Measurements from ENCODE around the gene DNASE1L3. TPM values are rescaled to one million over a fixed set of nuclear protein-coding genes. Genes with fewer than 3 reads are reported as not detected.

The DNASE1L3 gene
- total and polyA plus RNA-seq, 4 donors = 76.1 to 201 (median 128) TPM

DNA sequence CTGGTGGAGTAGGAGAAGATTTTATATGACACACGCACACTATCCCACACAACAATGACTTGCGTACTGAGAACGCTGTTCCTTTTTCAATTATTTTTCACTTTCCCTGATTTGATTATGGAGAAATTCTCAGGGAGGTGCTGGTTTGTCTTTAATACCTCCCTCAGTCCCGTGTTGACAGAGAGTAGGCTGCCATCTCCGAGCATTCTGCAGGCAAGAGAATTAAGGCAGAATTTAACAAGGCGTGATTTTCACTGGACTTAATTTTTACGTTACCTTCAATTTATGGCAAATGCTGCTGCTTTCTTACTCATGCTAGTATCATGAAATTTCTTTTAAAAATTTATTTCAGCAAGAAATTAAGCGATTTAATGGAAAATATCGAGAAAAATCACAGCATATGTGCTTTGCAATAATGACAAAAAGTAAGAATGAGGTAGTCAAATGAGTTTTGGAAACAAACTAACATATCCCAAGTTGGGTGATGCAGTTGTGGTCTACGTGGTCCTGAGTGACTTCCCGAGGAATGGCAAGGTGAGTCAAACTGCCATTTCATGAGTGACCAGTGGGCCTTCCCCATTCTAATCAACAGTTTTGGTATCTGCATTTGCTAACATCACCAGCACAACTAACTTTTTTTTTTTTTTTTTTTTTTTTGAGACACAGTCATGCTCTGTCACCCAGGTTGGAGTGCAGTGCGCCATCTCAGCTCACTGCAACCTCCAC lies 16.9 kb downstream of the DNASE1L3 start:
- TF ChIP-seq ZBTB33 (IDR thresholded peaks at IDR 0.05) = no peak
- TF ChIP-seq HNF4A (conservative IDR thresholded peaks at IDR 0.05) = peak in 1 of 2 donors; percentile 20
- TF ChIP-seq, protein P1, sequence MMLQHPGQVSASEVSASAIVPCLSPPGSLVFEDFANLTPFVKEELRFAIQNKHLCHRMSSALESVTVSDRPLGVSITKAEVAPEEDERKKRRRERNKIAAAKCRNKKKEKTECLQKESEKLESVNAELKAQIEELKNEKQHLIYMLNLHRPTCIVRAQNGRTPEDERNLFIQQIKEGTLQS (IDR thresholded peaks at IDR 0.05) = peak; percentile 17
- peak; percentile 54 for TF ChIP-seq SP1 (IDR thresholded peaks at IDR 0.05)
- TF ChIP-seq FOXA1 (IDR thresholded peaks at IDR 0.05) = peak; percentile 0
- Histone ChIP-seq H3K9ac (ENCODE audit: low read depth in 1 of 2, low read length in 2 of 2) (no peak overlapping the region), H3K4me1 (ENCODE audit: control insufficient read depth in 4 of 4, insufficient read depth in 4 of 4, low read length in 3 of 4) (peaks cover 22 to 56% (median 49%) of the 10 kb centered on the region in 4 donors)

GRCh38 chr3:58192069-58192468 lies 18.7 kb downstream of the DNASE1L3 start:
- 91% methylated on average over 5 of the region's 5 CpGs for WGBS
- no peaks in the 10 kb centered on the region for H3K36me3 ChIP-seq (ENCODE audit: control insufficient read depth in 4 of 4, insufficient read depth in 3 of 4, low read depth in 1 of 4, low read length in 3 of 4)
- H3K4me3 ChIP-seq (ENCODE audit: low read depth in 1 of 3, low read length in 3 of 3) = no peak overlapping the region
- H3K9ac ChIP-seq (ENCODE audit: low read depth in 1 of 2, low read length in 2 of 2) = no peak overlapping the region
- H3K27me3 ChIP-seq (ENCODE audit: control insufficient read depth in 4 of 4, insufficient read depth in 4 of 4, low read length in 3 of 4) = no peaks in the 10 kb centered on the region
- H3K4me1 ChIP-seq (ENCODE audit: control insufficient read depth in 4 of 4, insufficient read depth in 4 of 4, low read length in 3 of 4) = peaks cover 28 to 70% (median 60%) of the 10 kb centered on the region in 4 donors
- peak overlapping the region; percentile 70 to 76 for H3K27ac ChIP-seq (ENCODE audit: low read depth in 1 of 2, low read length in 2 of 2)
- DNase-seq (ENCODE audit: low spot score) = no peak
- no peaks in the 10 kb centered on the region for H3K9me3 ChIP-seq (ENCODE audit: control insufficient read depth in 4 of 4, low read length in 3 of 4)
- TF ChIP-seq GABPA (IDR thresholded peaks at IDR 0.05 in 1 of 2, conservative IDR thresholded peaks at IDR 0.05 in 1 of 2) (no peak), JUND (IDR thresholded peaks at IDR 0.05) (no peak), RAD21 (IDR thresholded peaks at IDR 0.05) (no peak), FOXA2 (IDR thresholded peaks at IDR 0.05) (no peak), EGR1 (IDR thresholded peaks at IDR 0.05; ENCODE audit: low read depth in 2 of 2) (no peak), FOXA1 (IDR thresholded peaks at IDR 0.05) (no peak), HNF4G (IDR thresholded peaks at IDR 0.05) (no peak), NR2F2 (IDR thresholded peaks at IDR 0.05) (no peak), YY1 (IDR thresholded peaks at IDR 0.05) (no peak), SP1 (IDR thresholded peaks at IDR 0.05) (no peak), HNF4A (conservative IDR thresholded peaks at IDR 0.05) (no peak), RXRA (IDR thresholded peaks at IDR 0.05) (no peak)
- TF ChIP-seq, protein P2, sequence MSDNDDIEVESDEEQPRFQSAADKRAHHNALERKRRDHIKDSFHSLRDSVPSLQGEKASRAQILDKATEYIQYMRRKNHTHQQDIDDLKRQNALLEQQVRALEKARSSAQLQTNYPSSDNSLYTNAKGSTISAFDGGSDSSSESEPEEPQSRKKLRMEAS (IDR thresholded peaks at IDR 0.05) = no peak
- TF ChIP-seq, protein P3, sequence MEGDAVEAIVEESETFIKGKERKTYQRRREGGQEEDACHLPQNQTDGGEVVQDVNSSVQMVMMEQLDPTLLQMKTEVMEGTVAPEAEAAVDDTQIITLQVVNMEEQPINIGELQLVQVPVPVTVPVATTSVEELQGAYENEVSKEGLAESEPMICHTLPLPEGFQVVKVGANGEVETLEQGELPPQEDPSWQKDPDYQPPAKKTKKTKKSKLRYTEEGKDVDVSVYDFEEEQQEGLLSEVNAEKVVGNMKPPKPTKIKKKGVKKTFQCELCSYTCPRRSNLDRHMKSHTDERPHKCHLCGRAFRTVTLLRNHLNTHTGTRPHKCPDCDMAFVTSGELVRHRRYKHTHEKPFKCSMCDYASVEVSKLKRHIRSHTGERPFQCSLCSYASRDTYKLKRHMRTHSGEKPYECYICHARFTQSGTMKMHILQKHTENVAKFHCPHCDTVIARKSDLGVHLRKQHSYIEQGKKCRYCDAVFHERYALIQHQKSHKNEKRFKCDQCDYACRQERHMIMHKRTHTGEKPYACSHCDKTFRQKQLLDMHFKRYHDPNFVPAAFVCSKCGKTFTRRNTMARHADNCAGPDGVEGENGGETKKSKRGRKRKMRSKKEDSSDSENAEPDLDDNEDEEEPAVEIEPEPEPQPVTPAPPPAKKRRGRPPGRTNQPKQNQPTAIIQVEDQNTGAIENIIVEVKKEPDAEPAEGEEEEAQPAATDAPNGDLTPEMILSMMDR (IDR thresholded peaks at IDR 0.05; ENCODE audit: low read depth, low read length, missing input control) = no peak
- TF ChIP-seq, protein P1 (IDR thresholded peaks at IDR 0.05) = no peak
- TF ChIP-seq, protein P4, sequence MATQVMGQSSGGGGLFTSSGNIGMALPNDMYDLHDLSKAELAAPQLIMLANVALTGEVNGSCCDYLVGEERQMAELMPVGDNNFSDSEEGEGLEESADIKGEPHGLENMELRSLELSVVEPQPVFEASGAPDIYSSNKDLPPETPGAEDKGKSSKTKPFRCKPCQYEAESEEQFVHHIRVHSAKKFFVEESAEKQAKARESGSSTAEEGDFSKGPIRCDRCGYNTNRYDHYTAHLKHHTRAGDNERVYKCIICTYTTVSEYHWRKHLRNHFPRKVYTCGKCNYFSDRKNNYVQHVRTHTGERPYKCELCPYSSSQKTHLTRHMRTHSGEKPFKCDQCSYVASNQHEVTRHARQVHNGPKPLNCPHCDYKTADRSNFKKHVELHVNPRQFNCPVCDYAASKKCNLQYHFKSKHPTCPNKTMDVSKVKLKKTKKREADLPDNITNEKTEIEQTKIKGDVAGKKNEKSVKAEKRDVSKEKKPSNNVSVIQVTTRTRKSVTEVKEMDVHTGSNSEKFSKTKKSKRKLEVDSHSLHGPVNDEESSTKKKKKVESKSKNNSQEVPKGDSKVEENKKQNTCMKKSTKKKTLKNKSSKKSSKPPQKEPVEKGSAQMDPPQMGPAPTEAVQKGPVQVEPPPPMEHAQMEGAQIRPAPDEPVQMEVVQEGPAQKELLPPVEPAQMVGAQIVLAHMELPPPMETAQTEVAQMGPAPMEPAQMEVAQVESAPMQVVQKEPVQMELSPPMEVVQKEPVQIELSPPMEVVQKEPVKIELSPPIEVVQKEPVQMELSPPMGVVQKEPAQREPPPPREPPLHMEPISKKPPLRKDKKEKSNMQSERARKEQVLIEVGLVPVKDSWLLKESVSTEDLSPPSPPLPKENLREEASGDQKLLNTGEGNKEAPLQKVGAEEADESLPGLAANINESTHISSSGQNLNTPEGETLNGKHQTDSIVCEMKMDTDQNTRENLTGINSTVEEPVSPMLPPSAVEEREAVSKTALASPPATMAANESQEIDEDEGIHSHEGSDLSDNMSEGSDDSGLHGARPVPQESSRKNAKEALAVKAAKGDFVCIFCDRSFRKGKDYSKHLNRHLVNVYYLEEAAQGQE (IDR thresholded peaks at IDR 0.05) = no peak

More for the DNA sequence above, 16.9 kb downstream of the DNASE1L3 start:
- 68% methylated on average over 12 of the region's 12 CpGs for WGBS
- H3K9me3 ChIP-seq (ENCODE audit: control insufficient read depth in 4 of 4, low read length in 3 of 4) = no peaks in the 10 kb centered on the region
- peak overlapping the region; percentile 70 to 76 for H3K27ac ChIP-seq (ENCODE audit: low read depth in 1 of 2, low read length in 2 of 2)
- no peak for DNase-seq (ENCODE audit: low spot score)
- H3K4me3 ChIP-seq (ENCODE audit: low read depth in 1 of 3, low read length in 3 of 3) = no peak overlapping the region
- no peaks in the 10 kb centered on the region for H3K36me3 ChIP-seq (ENCODE audit: control insufficient read depth in 4 of 4, insufficient read depth in 3 of 4, low read depth in 1 of 4, low read length in 3 of 4)
- no peaks in the 10 kb centered on the region for H3K27me3 ChIP-seq (ENCODE audit: control insufficient read depth in 4 of 4, insufficient read depth in 4 of 4, low read length in 3 of 4)
